IPS-18a (cell line): ENCODE data around the gene CROT.

Experiments
- H3K27ac ChIP-seq: one replicate; pipeline ENCODE4 v1.5.1; 2013; ENCODE audit warnings: low read length
- H3K27me3 ChIP-seq: one replicate; pipeline ENCODE4 v1.6.1; 2013; ENCODE audit warnings: mild to moderate bottlenecking, low read length; ENCODE audit not compliant: control insufficient read depth, insufficient read depth
- H3K36me3 ChIP-seq: one replicate; pipeline ENCODE4 v1.6.1; 2013; ENCODE audit warnings: low read depth, low read length; ENCODE audit not compliant: control insufficient read depth
- H3K4me1 ChIP-seq: one replicate; pipeline ENCODE4 v1.6.1; 2013; ENCODE audit warnings: low read depth, low read length; ENCODE audit not compliant: control insufficient read depth
- H3K4me3 ChIP-seq: one replicate; pipeline ENCODE4 v1.5.1; 2013; ENCODE audit warnings: low read length
- H3K9ac ChIP-seq: one replicate; pipeline ENCODE4 v1.6.1; 2013; ENCODE audit warnings: mild to moderate bottlenecking, low read length, moderate library complexity
- H3K9me3 ChIP-seq: one replicate; pipeline ENCODE4 v1.6.1; 2013; ENCODE audit warnings: low read depth, low read length; ENCODE audit not compliant: control insufficient read depth

Gene CROT

GRCh38 chr7:87380905-87381304 is 35.4 kb downstream of the CROT start:
- Histone ChIP-seq H3K27ac (no peak overlapping the region), H3K4me3 (no peak overlapping the region)

GRCh38 chr7:87391020-87391701 is 45.7 kb downstream of the CROT start:
- Histone ChIP-seq H3K9ac (no peak overlapping the region), H3K27me3 (no peaks in the 10 kb centered on the region), H3K9me3 (no peaks in the 10 kb centered on the region), H3K36me3 (no peaks in the 10 kb centered on the region), H3K4me1 (no peaks in the 10 kb centered on the region), H3K27ac (no peak overlapping the region), H3K4me3 (no peak overlapping the region)

More at GRCh38 chr7:87380905-87381304, 35.4 kb downstream of the CROT start:
- Histone ChIP-seq H3K36me3 (no peaks in the 10 kb centered on the region), H3K9me3 (no peaks in the 10 kb centered on the region), H3K27me3 (no peaks in the 10 kb centered on the region), H3K4me1 (no peaks in the 10 kb centered on the region), H3K9ac (no peak overlapping the region)

DNA sequence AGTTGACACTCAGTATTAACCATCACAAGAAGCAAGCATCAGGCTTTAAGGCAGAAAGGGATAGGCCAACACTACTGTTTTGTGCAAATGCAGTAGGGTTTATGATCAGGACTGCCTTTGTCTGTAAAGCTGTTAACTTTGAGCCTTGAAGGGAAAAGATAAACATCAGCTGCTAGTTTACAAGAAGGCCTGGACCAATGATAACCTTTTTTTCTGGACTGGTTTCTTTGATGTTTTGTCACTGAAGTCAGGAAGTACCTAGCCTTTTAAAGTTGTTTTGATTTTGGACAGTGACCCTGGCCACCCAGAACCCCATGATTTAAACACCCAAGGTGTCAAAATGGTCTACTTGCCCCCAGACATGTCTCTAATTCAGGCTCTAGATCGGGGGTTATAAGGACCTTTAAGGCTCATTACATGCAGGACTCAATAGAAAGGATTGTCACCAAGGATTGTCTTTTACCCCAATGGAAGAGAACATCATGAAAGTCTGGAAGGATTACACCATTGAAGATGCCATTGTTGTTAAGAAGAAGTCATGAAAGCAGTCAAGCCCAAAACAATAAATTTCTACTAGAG is 50.1 kb downstream of the CROT start:
- Histone ChIP-seq H3K4me3 (no peak overlapping the region), H3K9ac (no peak overlapping the region), H3K4me1 (no peaks in the 10 kb centered on the region), H3K36me3 (no peaks in the 10 kb centered on the region), H3K27me3 (no peaks in the 10 kb centered on the region), H3K27ac (no peak overlapping the region), H3K9me3 (no peaks in the 10 kb centered on the region)

- H3K9me3 ChIP-seq, result no peaks in the 10 kb centered on the region
- H3K9ac ChIP-seq, result no peak overlapping the region
These were observed 53.0 kb downstream of the CROT start for GRCh38 chr7:87398446-87398845.

GRCh38 chr7:87404674-87405073 is 59.2 kb downstream of the CROT start:
- Histone ChIP-seq H3K36me3 (no peaks in the 10 kb centered on the region), H3K27ac (no peak overlapping the region), H3K9ac (no peak overlapping the region), H3K9me3 (no peaks in the 10 kb centered on the region), H3K4me3 (no peak overlapping the region), H3K4me1 (no peaks in the 10 kb centered on the region), H3K27me3 (no peaks in the 10 kb centered on the region)

More at GRCh38 chr7:87398446-87398845, 53.0 kb downstream of the CROT start:
- Histone ChIP-seq H3K4me3 (no peak overlapping the region), H3K36me3 (no peaks in the 10 kb centered on the region), H3K4me1 (no peaks in the 10 kb centered on the region), H3K27me3 (no peaks in the 10 kb centered on the region), H3K27ac (no peak overlapping the region)

DNA sequence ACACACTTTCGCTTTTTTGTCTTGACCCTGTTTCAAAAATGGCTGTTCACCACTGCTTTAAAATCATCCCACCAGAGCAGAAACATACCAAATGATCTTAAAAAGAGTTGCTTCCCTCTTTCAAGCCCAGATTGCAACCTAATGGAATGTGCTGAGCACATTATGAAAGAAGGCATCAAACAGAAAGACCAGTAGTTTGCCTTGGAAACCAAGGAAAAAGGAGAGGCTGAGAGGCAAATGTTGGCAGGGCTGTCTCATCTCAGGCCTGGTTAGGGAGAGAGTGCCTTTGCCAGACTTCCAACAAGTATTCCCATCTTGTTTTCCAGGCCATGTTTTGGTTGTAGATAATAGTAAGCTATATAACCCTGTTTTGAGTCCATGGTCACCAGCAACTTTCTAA is 65.7 kb downstream of the CROT start:
- Histone ChIP-seq H3K27ac (no peak overlapping the region), H3K9me3 (no peaks in the 10 kb centered on the region), H3K4me1 (no peaks in the 10 kb centered on the region), H3K27me3 (no peaks in the 10 kb centered on the region), H3K9ac (no peak overlapping the region), H3K4me3 (no peak overlapping the region), H3K36me3 (no peaks in the 10 kb centered on the region)

- Histone ChIP-seq H3K27me3 (no peaks in the 10 kb centered on the region), H3K36me3 (no peaks in the 10 kb centered on the region), H3K9ac (no peak overlapping the region), H3K9me3 (no peaks in the 10 kb centered on the region), H3K27ac (no peak overlapping the region), H3K4me3 (no peak overlapping the region), H3K4me1 (no peaks in the 10 kb centered on the region)
These were observed 67.6 kb downstream of the CROT start for GRCh38 chr7:87413029-87413428.

DNA sequence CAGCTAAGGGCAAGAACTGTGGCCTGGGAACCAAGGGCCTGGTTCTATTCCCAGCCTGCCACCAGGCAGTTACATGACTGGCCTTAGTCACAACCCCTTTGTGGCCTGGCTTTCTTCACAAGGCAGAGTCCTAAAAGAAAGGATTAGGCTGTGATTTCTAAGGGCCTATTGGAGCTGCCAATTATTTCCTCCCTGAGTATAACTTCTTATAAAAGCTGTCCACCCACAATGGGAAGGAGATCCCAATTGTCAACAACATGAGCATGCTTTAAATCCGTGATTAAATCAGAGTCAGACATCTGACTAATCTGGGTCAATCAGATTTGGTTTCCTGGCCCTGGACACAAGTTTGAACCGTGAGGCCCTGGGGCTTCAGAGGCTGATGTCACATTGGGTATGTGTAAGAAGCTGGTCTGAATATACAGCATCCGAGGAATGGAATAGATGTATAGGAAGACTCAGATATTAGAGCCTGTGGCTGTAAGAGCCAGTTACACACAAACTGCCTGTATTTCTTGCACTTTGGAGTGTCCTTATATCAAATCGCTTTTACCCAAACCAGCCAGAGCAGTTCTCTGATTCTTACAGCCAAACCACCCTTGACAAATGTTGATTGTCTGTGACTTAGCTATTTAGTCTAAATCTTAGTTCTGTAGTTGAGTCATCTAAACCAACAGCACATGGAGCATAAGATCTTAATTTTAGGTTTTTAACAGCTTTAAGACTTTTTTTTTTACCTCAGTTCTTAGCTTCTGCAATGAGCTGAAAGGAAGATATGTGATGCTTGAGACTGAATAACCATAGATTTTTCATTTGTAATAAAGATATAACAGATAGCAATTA is 68.7 kb downstream of the CROT start:
- Histone ChIP-seq H3K36me3 (no peaks in the 10 kb centered on the region), H3K4me3 (no peak overlapping the region), H3K9me3 (no peaks in the 10 kb centered on the region), H3K4me1 (no peaks in the 10 kb centered on the region), H3K27ac (no peak overlapping the region), H3K9ac (no peak overlapping the region), H3K27me3 (no peaks in the 10 kb centered on the region)

GRCh38 chr7:87414794-87415188 is 69.3 kb downstream of the CROT start:
- no peak overlapping the region for H3K4me3 ChIP-seq
- H3K36me3 ChIP-seq, result no peaks in the 10 kb centered on the region
- no peaks in the 10 kb centered on the region for H3K9me3 ChIP-seq
- H3K9ac ChIP-seq, result no peak overlapping the region
- H3K27me3 ChIP-seq, result no peaks in the 10 kb centered on the region
- no peak overlapping the region for H3K27ac ChIP-seq
- H3K4me1 ChIP-seq, result no peaks in the 10 kb centered on the region

- no peak overlapping the region for H3K9ac ChIP-seq
- H3K4me1 ChIP-seq, result no peaks in the 10 kb centered on the region
- no peaks in the 10 kb centered on the region for H3K27me3 ChIP-seq
- no peak overlapping the region for H3K27ac ChIP-seq
- no peak overlapping the region for H3K4me3 ChIP-seq
- H3K9me3 ChIP-seq, result no peaks in the 10 kb centered on the region
- H3K36me3 ChIP-seq, result no peaks in the 10 kb centered on the region
These were observed 71.5 kb downstream of the CROT start for GRCh38 chr7:87416682-87417587.

DNA sequence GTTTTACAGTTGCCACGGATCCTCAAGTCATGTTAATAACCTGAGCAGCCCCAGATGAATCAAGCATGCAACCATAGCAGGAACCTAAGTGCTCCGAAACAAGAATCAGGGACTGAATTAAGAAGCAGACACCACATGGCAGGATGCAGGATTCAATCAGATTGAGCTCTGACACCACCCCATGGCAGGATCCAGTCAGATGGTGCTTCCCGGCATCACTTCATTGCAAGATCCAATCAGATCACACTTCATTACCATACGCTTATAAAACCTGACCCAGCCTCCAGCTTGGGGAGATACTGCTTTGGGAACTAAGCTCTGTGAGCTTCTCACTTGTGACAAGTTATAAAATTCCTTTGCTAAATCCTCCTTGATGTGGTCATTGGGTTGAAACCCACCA is 74.7 kb downstream of the CROT start:
- H3K36me3 ChIP-seq, result no peaks in the 10 kb centered on the region
- no peaks in the 10 kb centered on the region for H3K27me3 ChIP-seq
- H3K27ac ChIP-seq, result no peak overlapping the region
- no peaks in the 10 kb centered on the region for H3K4me1 ChIP-seq
- no peaks in the 10 kb centered on the region for H3K9me3 ChIP-seq
- H3K4me3 ChIP-seq, result no peak overlapping the region
- H3K9ac ChIP-seq, result no peak overlapping the region
